K562 treated with DMSO at 1 percent for 48 hours (cell line): ENCODE data around the gene NQO2. TPM values are rescaled to one million over a fixed set of nuclear protein-coding genes. Genes with fewer than 3 reads are reported as not detected.

Experiments
- total RNA-seq: library from RNA; unstranded; fragments of 300-600 nt; gene quantifications from 2 replicates; pipeline ENCODE4 v1.2.3, GENCODE V29; 2022; ENCODE audit warnings: low replicate concordance; ENCODE audit errors: extremely low read depth

The NQO2 gene, protein sequence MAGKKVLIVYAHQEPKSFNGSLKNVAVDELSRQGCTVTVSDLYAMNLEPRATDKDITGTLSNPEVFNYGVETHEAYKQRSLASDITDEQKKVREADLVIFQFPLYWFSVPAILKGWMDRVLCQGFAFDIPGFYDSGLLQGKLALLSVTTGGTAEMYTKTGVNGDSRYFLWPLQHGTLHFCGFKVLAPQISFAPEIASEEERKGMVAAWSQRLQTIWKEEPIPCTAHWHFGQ
- total RNA-seq: not detected in 2 replicates

GRCh38 chr6:2999618-3000557 is at the start of gene NQO2:
Gene NQO2, plus strand, starts transcription at chr6:2999894. Its CDS starts 6,659 bp downstream, at chr6:3006553.

DNA sequence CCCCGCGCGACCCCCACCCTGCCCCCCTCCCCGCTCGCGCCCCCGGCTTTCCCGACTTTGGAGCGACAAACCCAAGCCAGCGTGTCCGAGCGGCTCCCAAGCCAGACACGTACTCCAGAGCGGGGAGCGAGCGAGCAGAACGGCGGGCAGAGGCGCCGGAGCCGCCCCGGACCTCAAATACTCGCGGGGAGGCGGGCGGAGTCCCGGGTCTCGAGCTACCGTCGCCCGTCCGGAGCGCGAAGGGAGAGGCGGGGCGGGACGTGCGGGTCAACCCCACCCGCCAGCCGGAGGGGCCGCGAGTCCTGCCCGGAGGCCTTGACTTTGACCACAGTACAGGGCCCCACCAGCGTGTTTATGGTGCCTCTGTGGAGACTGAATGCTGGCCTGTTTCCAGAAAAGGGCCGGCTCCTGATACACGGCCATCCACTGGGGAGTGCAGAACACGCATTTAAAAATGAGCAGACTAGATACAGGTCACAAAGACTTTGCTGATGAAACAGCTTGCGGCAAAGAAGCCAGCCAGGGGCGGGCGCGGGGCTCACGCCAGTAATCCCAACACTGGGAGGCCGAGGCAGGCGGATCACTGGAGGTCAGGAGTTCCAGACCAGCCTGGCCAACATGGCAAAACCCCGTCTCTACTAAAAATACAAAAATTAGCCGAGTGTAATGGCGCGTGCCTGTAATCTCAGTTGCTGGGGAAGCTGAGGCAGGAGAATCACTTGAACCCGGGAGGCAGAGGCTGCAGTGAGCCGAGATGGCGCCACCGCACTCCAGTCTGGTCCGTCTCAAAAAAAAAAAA is 28.1 kb upstream of the NQO2 start, which contains the start of gene SERPINB6:
Gene SERPINB6 (minus strand): TSS at position 148 of the 799 bp plus-strand sequence. CDS start 12,235 bp downstream, outside the sequence.

GRCh38 chr6:3068329-3069214 is 68.9 kb downstream of the NQO2 start, which contains the start of gene RIPK1:
Gene RIPK1, plus strand, starts transcription at chr6:3068494. Its CDS starts 8,330 bp downstream, at chr6:3076824.

Other genes with a start within 250 kb of the NQO2 start
- gene MYLK4, start 249.0 kb upstream of the NQO2 start, total RNA-seq: not detected in 2 replicates
- not detected in 2 replicates for gene WRNIP1, start 234.5 kb upstream of the NQO2 start, total RNA-seq
- not detected in 2 replicates for gene SERPINB1, start 158.0 kb upstream of the NQO2 start, total RNA-seq
- not detected in 2 replicates for gene SERPINB9, start 96.6 kb upstream of the NQO2 start, total RNA-seq
- not detected in 2 replicates for gene SERPINB6, start 28.3 kb upstream of the NQO2 start, total RNA-seq
- not detected in 2 replicates for gene RIPK1, start 68.6 kb downstream of the NQO2 start, total RNA-seq
- gene BPHL, start 118.8 kb downstream of the NQO2 start, total RNA-seq: not detected in 2 replicates
- gene TUBB2A, start 157.7 kb downstream of the NQO2 start, total RNA-seq: 266 TPM in 1 of 2 replicates, not detected in the other
- not detected in 2 replicates for gene TUBB2B, start 227.8 kb downstream of the NQO2 start, total RNA-seq